B cell (primary cell): ENCODE data around the gene TRABD2B. TPM values are rescaled to one million over a fixed set of nuclear protein-coding genes. Genes with fewer than 3 reads are reported as not detected.

Experiments
- ATAC-seq: fragments of 200-7000 bp; cut with Tn5 transposase; one replicate; pipeline ENCODE4 v1.10.0; 2021; ENCODE audit warnings: low read depth, mild to moderate bottlenecking, moderate number of reproducible peaks, moderate library complexity
- CTCF ChIA-PET: fragments of 350-600 bp; sonication (Branson Sonifier 250); formaldehyde crosslinking; loops from one replicate; lab custom pipeline; 2021; ENCODE audit warnings: antibody characterized with exemption, inconsistent platforms; lab: Charles Lee
- POLR2A ChIA-PET: fragments of 350-600 bp; sonication (Branson Sonifier 250); formaldehyde crosslinking; loops from one replicate; lab custom pipeline; 2021; ENCODE audit warnings: antibody characterized with exemption; lab: Charles Lee
- DNase-seq: peaks from one replicate; pipeline ENCODE4 v3.0.0; 2013
- H2AFZ ChIP-seq: 2 replicates; pipeline ENCODE4 v1.6.1; 2012; ENCODE audit warnings: mild to moderate bottlenecking, low read depth, low read length; ENCODE audit not compliant: insufficient read depth, poor library complexity, severe bottlenecking
- H3K27ac ChIP-seq, 2 donors: 1 replicate in 1 of 2; 2 replicates in 1 of 2; pipeline ENCODE4 v1.5.1; 2012 to 2013; ENCODE audit warnings: low read length in 2 of 2, mild to moderate bottlenecking in 2 of 2, moderate library complexity in 1 of 2
- H3K27me3 ChIP-seq, 4 experiments: fragments of 200-600 bp in 1 of 4; sonication (generic) in 1 of 4; replicated peaks in 1 of 4; 1 replicate in 2 of 4; 2 replicates in 2 of 4; pipeline versions ENCODE4 v1.6.1 to v1.7.0; 2013 to 2016; ENCODE audit warnings: low read length in 3 of 4, mild to moderate bottlenecking in 2 of 4, mixed read lengths in 1 of 4, moderate library complexity in 1 of 4; ENCODE audit not compliant: insufficient read depth in 4 of 4, control insufficient read depth in 3 of 4; ENCODE audit errors: control extremely low read depth in 1 of 4
- H3K36me3 ChIP-seq, 2 experiments: replicated peaks in 1 of 2; 1 replicate in 1 of 2; 2 replicates in 1 of 2; pipeline versions ENCODE4 v1.6.1 to v1.7.1; 2013; ENCODE audit warnings: low read length in 1 of 2; ENCODE audit not compliant: insufficient read depth in 2 of 2, control insufficient read depth in 1 of 2; ENCODE audit errors: control extremely low read depth in 1 of 2, extremely low read depth in 1 of 2
- H3K4me1 ChIP-seq, 2 donors: fragments of 200-600 bp in 1 of 2; sonication (generic) in 1 of 2; 1 replicate in 1 of 2; 2 replicates in 1 of 2; pipeline versions ENCODE4 v1.5.1 to v1.6.1; 2013 to 2017; ENCODE audit warnings: low read length in 2 of 2; ENCODE audit not compliant: control insufficient read depth in 2 of 2, insufficient read depth in 2 of 2
- H3K4me2 ChIP-seq: replicated peaks from 2 replicates; pipeline ENCODE3; 2012; ENCODE audit warnings: mild to moderate bottlenecking, low read depth, low read length; ENCODE audit not compliant: poor library complexity, severe bottlenecking
- H3K4me3 ChIP-seq, 5 experiments: fragments of 200-600 bp in 1 of 5; sonication (generic) in 1 of 5; 1 replicate in 3 of 5; 2 replicates in 2 of 5; pipeline versions ENCODE4 v1.5.1 to v1.7.0; 2011 to 2016; ENCODE audit warnings: low read length in 4 of 5, mild to moderate bottlenecking in 4 of 5, low read depth in 2 of 5, control low read depth in 1 of 5, moderate library complexity in 1 of 5; ENCODE audit not compliant: insufficient read depth in 1 of 5; ENCODE audit errors: control extremely low read depth in 1 of 5, extremely low read depth in 1 of 5
- H3K79me2 ChIP-seq: fragments of 200-600 bp; sonication (generic); one replicate; pipeline ENCODE4 v1.6.0; 2016; ENCODE audit warnings: low read length; ENCODE audit not compliant: control insufficient read depth, insufficient read depth
- H3K9ac ChIP-seq: fragments of 200-600 bp; sonication (generic); 2 replicates; pipeline ENCODE4 v1.6.1; 2017; ENCODE audit warnings: mild to moderate bottlenecking, low read length, moderate library complexity
- H3K9me3 ChIP-seq, 3 donors: one replicate each; pipeline versions ENCODE4 v1.6.1 to v1.7.1; 2013; ENCODE audit warnings: low read length in 2 of 3; ENCODE audit not compliant: control insufficient read depth in 2 of 3, insufficient read depth in 1 of 3; ENCODE audit errors: control extremely low read depth in 1 of 3
- H4K20me1 ChIP-seq: 2 replicates; pipeline ENCODE4 v1.6.0; 2012; ENCODE audit warnings: mild to moderate bottlenecking, low read length; ENCODE audit not compliant: insufficient read depth, control insufficient read depth, poor library complexity, severe bottlenecking
- H3K27ac Mint-ChIP-seq: one replicate; pipeline ENCODE4 v1.8.0; 2021; ENCODE audit warnings: mixed read lengths
- H3K27me3 Mint-ChIP-seq: one replicate; pipeline ENCODE4 v1.8.0; 2021; ENCODE audit warnings: mixed read lengths
- H3K4me1 Mint-ChIP-seq: one replicate; pipeline ENCODE4 v1.8.0; 2021; ENCODE audit warnings: mixed read lengths
- H3K4me3 Mint-ChIP-seq: one replicate; pipeline ENCODE4 v1.8.0; 2021; ENCODE audit warnings: mixed read lengths
- H3K9me3 Mint-ChIP-seq: one replicate; pipeline ENCODE4 v1.8.0; 2022; ENCODE audit warnings: mixed read lengths; ENCODE audit not compliant: insufficient read depth
- EZH2 ChIP-seq: IDR thresholded peaks from 2 replicates; pipeline ENCODE4 v1.6.1; 2012; ENCODE audit warnings: borderline replicate concordance, low read depth, mild to moderate bottlenecking, moderate library complexity, low read length; ENCODE audit not compliant: insufficient read depth, poor library complexity, severe bottlenecking
- WGBS: methylation state at CpG from one replicate; pipeline ENCODE4 v1.1.5; 2013; ENCODE audit warnings: missing lambda C conversion rate; ENCODE audit not compliant: insufficient coverage; 5-methylcytosine and 5-hydroxymethylcytosine counted together
- intact Hi-C: fragments of 100-400 bp; cut with micrococcal nuclease; formaldehyde crosslinking; loops from one replicate; pipeline ENCODE4 v1.10.0; 2022
- polyA plus RNA-seq: library from polyadenylated mRNA; depleted of rRNA; stranded (reverse); fragments of >200 nt; gene quantifications from 2 replicates; pipeline ENCODE4 v1.2.3, GENCODE V29; 2012
- total RNA-seq, 2 donors: library from RNA; stranded (reverse); fragments of 120-200 nt in 1 of 2; gene quantifications; 1 replicate in 1 of 2; 2 replicates in 1 of 2; pipeline versions ENCODE4 v1.2.3 to v1.2.4, GENCODE V29; 2013 to 2022
- TF ChIP-seq, protein P1 (sequence below): fragments of 200-600 bp; IDR thresholded peaks from one replicate; pipeline ENCODE4 v1.8.0; 2022; ENCODE audit warnings: antibody characterized with exemption, mild to moderate bottlenecking

TRABD2B gene
- total and polyA plus RNA-seq, 2 donors (not counting 1 experiment from before 2014, with no cell fraction given) = not detected

DNA sequence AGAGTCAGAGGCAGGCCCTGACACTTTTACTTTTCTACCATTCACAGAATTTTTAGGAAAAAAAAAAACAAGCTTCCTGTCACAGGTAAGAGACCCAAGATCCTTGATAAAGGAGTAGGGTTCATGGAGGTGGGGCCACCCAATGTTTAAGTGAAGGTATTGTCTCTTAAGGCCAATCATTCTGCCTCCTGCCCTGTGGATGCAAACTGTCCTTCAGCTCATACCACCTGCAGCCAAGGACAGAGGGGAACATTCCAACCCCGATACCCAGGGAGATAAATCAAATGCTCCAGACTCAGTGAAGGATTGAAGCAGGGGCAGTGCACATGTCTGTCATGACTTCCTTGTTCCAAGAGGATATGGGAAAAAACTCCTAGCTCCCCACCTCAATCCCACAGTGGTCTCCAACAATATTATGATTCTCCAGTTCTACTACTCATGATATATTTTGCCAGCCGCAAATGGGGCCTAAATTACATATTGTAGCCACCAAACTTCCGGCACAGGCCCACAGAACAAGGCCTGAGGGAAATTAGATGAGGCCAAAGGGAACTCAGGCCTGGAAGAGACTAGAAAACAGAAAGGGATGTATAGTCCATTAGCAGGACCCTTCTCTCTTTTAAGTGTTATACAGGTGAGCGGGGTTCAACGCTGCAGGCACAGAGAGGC, 59.5 kb downstream of the TRABD2B start:
- H3K4me1 ChIP-seq = no peaks in the 10 kb centered on the region
- H4K20me1 ChIP-seq = no peaks in the 10 kb centered on the region
- 90% methylated on average over 3 of the region's 5 CpGs for WGBS
- H3K9me3 ChIP-seq = no peaks in the 10 kb centered on the region
- no peak overlapping the region for H3K4me3 ChIP-seq
- H2AFZ ChIP-seq = no peak overlapping the region
- no peaks in the 10 kb centered on the region for H3K9me3 Mint-ChIP-seq
- no peak overlapping the region for H3K4me2 ChIP-seq
- no peak overlapping the region for H3K4me3 Mint-ChIP-seq
- intact Hi-C loops = no loop called here
- peaks cover 9% of the 10 kb centered on the region for H3K27me3 Mint-ChIP-seq
- ChIA-PET POLR2A (no interaction called here), CTCF (no interaction called here)
- no peak for DNase-seq
- H3K27ac Mint-ChIP-seq = no peak overlapping the region
- H3K27me3 ChIP-seq = no peaks in the 10 kb centered on the region
- TF ChIP-seq EZH2 = no peak
- TF ChIP-seq, protein P1, sequence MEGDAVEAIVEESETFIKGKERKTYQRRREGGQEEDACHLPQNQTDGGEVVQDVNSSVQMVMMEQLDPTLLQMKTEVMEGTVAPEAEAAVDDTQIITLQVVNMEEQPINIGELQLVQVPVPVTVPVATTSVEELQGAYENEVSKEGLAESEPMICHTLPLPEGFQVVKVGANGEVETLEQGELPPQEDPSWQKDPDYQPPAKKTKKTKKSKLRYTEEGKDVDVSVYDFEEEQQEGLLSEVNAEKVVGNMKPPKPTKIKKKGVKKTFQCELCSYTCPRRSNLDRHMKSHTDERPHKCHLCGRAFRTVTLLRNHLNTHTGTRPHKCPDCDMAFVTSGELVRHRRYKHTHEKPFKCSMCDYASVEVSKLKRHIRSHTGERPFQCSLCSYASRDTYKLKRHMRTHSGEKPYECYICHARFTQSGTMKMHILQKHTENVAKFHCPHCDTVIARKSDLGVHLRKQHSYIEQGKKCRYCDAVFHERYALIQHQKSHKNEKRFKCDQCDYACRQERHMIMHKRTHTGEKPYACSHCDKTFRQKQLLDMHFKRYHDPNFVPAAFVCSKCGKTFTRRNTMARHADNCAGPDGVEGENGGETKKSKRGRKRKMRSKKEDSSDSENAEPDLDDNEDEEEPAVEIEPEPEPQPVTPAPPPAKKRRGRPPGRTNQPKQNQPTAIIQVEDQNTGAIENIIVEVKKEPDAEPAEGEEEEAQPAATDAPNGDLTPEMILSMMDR = no peak
- H3K79me2 ChIP-seq = no peaks in the 10 kb centered on the region
- H3K9ac ChIP-seq = no peak overlapping the region
- H3K36me3 ChIP-seq = no peaks in the 10 kb centered on the region
- no peak overlapping the region for H3K27ac ChIP-seq
- H3K4me1 Mint-ChIP-seq = no peaks in the 10 kb centered on the region
- ATAC-seq = no peak

DNA sequence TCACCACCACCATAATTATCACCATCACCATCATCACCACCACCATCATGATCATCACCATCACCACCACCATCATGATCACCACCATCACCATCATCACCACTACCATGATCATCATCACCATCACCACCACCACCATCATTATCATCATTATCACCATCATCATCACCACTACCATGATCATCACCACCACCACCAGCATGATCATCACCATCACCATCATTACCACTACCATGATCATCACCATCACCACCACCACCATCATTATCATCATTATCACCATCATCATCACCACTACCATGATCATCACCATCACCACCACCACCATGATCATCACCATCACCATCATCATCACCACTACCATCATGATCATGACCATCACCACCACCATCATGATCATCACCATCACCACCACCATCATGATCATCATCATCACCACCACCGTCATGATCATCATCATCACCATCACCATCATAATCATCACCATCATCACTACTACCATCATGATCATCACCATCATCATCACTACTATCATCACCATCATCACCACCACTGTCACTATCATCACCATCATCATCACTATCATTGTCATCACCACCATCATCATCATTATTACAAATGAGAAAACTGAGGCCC, 60.2 kb downstream of the TRABD2B start:
- intact Hi-C loops = no loop called here
- ATAC-seq (no peak), DNase-seq (no peak)
- Histone ChIP-seq H3K4me2 (no peak overlapping the region), H3K27me3 (peaks cover 0 to 5% (median 0%) of the 10 kb centered on the region in 4 experiments), H3K27ac (no peak overlapping the region), H3K79me2 (no peaks in the 10 kb centered on the region), H4K20me1 (no peaks in the 10 kb centered on the region), H3K9me3 (no peaks in the 10 kb centered on the region), H2AFZ (no peak overlapping the region), H3K36me3 (no peaks in the 10 kb centered on the region), H3K9ac (no peak overlapping the region), H3K4me1 (no peaks in the 10 kb centered on the region), H3K4me3 (no peak overlapping the region)
- H3K9me3 Mint-ChIP-seq = no peaks in the 10 kb centered on the region
- H3K4me1 Mint-ChIP-seq = no peaks in the 10 kb centered on the region
- ChIA-PET POLR2A (no interaction called here), CTCF (no interaction called here)
- peaks cover 9% of the 10 kb centered on the region for H3K27me3 Mint-ChIP-seq
- no peak overlapping the region for H3K27ac Mint-ChIP-seq
- 100% methylated on average over 1 of the region's 1 CpG for WGBS
- no peak overlapping the region for H3K4me3 Mint-ChIP-seq
- no peak for TF ChIP-seq EZH2
- TF ChIP-seq, protein P1 = no peak
